ENCODE measurements around the gene CELA2A.

GRCh38 chr1:15472587-15472986 is 16.1 kb downstream of the CELA2A start:
- TF ChIP-seq POLR2AphosphoS5 (IDR thresholded peaks at IDR 0.05; ENCODE audit: low read depth, low read length) = no peak
- TF ChIP-seq CTCF (IDR thresholded peaks at IDR 0.05) = no peak
- TF ChIP-seq REST (IDR thresholded peaks at IDR 0.05; ENCODE audit: insufficient read depth in 1 of 2, low read depth in 2 of 2, low read length in 1 of 2) = no peak
- no peak for TF ChIP-seq SIN3A (IDR thresholded peaks at IDR 0.05; ENCODE audit: borderline replicate concordance, insufficient read depth, low read depth, low read length)
